Subcutaneous abdominal adipose tissue (tissue), 5 donors: Measurements from ENCODE around the gene TERT.

ENCODE experiments used
- H3K27ac ChIP-seq: one replicate; pipeline ENCODE4 v1.7.0; 2013; ENCODE audit warnings: low read depth, mild to moderate bottlenecking, inconsistent platforms, low read length, moderate library complexity
- H3K27me3 ChIP-seq, 5 donors: one replicate each; pipeline ENCODE4 v1.7.0; 2013; ENCODE audit warnings: low read length in 5 of 5, inconsistent platforms in 1 of 5; ENCODE audit not compliant: control insufficient read depth in 5 of 5, insufficient read depth in 4 of 5
- H3K36me3 ChIP-seq, 5 donors: one replicate each; pipeline ENCODE4 v1.7.0; 2013; ENCODE audit warnings: low read length in 5 of 5; ENCODE audit not compliant: control insufficient read depth in 5 of 5, insufficient read depth in 5 of 5
- H3K4me1 ChIP-seq, 5 donors: one replicate each; pipeline ENCODE4 v1.7.0; 2013; ENCODE audit warnings: low read length in 5 of 5, mild to moderate bottlenecking in 3 of 5, moderate library complexity in 1 of 5; ENCODE audit not compliant: control insufficient read depth in 5 of 5, insufficient read depth in 5 of 5
- H3K4me3 ChIP-seq, 5 donors: one replicate each; pipeline ENCODE4 v1.7.0; 2013; ENCODE audit warnings: low read length in 5 of 5, low read depth in 1 of 5
- H3K9ac ChIP-seq, 5 donors: one replicate each; pipeline ENCODE4 v1.7.0; 2013; ENCODE audit warnings: low read length in 5 of 5, mild to moderate bottlenecking in 4 of 5, moderate library complexity in 3 of 5
- H3K9me3 ChIP-seq, 5 donors: one replicate each; pipeline ENCODE4 v1.7.0; 2013; ENCODE audit warnings: low read length in 5 of 5; ENCODE audit not compliant: control insufficient read depth in 5 of 5
- donor health status: healthy.
- donor health status: healthy.
- donor health status: healthy.
- donor health status: healthy.
- donor health status: healthy.

The TERT gene

DNA sequence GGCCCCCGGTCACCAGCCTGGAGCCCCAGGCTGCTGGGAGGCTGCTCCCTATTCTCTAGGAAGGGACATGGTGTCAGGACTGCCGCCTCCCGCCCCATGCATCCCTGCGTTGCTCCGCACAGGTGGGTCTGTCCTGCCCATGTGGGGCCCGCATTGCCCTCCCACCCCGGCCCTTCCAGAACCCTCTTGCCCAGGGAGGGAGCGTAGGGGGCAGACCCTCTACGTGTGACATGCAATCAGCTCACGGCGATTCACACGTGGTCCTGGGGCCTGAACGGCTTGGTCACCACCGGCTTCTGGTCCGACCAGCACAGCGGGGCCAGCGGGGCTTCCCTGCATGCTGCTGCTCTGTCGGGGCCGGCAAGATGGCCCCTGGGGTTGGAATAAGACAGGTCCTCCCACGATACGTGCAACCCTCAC lies 84.0 kb downstream of the TERT start:
- H3K27ac ChIP-seq: no peak overlapping the region
- H3K4me1 ChIP-seq: no peaks in the 10 kb centered on the region
- no peaks in the 10 kb centered on the region for H3K36me3 ChIP-seq
- H3K9ac ChIP-seq: no peak overlapping the region
- peaks cover 0 to 29% (median 26%) of the 10 kb centered on the region in 5 donors for H3K27me3 ChIP-seq
- peaks cover 0 to 8% (median 6%) of the 10 kb centered on the region in 5 donors for H3K9me3 ChIP-seq
- H3K4me3 ChIP-seq: no peak overlapping the region

DNA sequence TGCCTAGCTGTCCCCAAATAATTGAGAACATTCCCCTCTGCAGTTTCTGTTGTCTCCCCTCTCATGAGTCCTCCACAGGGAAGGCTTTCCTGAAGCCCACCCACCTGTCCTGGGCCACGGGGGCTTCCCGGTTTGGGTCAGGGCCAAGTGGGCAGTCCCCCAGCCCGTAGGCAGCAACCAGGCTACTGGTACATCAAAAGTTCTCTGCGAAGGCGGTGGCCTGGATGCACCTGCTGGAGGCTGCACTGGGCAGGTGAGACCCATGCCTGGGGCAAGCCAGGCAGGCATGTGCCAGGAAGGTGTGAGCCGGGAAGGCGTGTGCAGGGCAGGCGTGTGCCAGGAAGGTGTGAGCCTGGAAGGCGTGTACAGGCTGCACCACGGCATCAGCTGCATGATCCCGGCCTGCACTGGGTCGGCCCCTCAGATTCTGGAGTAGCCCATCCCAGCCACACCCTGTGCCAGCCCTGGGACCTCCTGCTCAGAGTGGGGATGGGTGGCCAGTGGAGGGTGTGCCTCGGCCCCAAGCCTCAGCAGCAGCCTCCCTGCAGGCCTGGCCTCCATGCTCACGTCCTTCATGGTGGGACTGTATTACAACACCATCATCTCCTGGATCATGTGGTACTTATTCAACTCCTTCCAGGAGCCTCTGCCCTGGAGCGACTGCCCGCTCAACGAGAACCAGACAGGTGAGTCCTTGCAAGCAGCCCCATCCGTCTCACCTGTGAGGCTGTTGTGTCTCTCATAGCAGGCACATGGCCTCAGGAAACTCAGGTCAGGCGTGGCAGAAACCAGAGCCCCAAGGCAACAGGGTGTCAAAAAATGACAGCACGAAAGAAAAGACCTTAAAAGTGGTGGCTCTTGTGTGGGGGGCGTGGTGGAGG lies 84.7 kb downstream of the TERT start:
- H3K4me1 ChIP-seq: no peaks in the 10 kb centered on the region
- peaks cover 0 to 35% (median 23%) of the 10 kb centered on the region in 5 donors for H3K27me3 ChIP-seq
- H3K36me3 ChIP-seq: no peaks in the 10 kb centered on the region
- H3K9ac ChIP-seq: no peak overlapping the region
- H3K27ac ChIP-seq: no peak overlapping the region
- H3K9me3 ChIP-seq: peaks cover 0 to 2% (median 0%) of the 10 kb centered on the region in 5 donors
- H3K4me3 ChIP-seq: no peak overlapping the region

DNA sequence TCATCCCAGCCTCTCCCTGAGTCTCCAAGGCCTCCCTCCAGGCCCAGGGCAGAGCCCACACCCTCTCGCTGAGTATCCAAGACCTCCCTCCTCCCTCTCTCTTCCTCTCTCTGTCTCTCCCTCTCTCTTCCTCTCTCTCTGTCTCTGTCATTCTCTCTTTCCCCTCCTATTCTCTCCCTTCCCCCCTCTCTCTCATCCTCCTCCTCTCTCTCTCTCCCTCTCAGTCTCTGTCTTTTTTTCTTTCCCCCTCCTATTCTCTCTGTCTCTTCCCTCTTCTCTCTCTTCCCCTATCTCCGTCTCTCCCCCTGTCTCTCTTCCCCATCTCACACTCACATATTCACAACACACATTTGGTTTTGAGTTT lies 85.4 kb downstream of the TERT start:
- H3K36me3 ChIP-seq: no peaks in the 10 kb centered on the region
- no peak overlapping the region for H3K4me3 ChIP-seq
- peaks cover 0 to 35% (median 28%) of the 10 kb centered on the region in 5 donors for H3K27me3 ChIP-seq
- no peak overlapping the region for H3K9ac ChIP-seq
- peaks cover 0 to 2% (median 0%) of the 10 kb centered on the region in 5 donors for H3K9me3 ChIP-seq
- no peaks in the 10 kb centered on the region for H3K4me1 ChIP-seq
- H3K27ac ChIP-seq: no peak overlapping the region

DNA sequence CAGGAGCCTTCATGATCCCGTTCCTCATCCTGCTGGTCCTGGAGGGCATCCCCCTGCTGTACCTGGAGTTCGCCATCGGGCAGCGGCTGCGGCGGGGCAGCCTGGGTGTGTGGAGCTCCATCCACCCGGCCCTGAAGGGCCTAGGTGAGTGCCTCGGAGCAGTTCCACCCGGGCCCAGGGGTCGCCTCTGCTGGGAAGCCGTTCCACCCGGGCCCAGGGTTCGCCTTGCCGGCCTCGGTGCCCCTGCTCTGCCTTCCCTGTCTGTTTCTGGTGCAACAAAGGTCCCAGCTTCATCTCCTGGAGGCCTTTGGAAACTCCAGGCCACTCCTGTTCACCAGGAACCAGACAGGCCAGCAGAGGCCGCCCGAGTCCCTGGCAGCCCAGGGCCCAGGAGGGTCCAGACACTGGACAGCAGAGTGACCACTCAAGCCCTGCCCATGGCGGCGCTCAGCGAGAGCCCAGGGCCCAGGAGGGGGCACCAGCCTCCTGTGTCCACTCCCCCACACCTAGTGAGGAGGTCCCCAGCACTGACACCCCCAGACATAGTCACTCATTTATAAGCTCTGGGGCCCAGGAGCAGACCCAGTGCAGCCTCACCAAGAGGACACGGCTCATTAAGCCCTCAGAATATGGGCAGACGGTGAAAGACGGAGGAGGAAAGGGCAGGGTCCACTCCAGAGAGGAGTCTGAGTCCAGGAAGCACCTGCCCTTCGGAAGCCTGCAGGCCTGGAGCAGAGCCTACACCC lies 86.0 kb downstream of the TERT start:
- Histone ChIP-seq H3K36me3 (no peaks in the 10 kb centered on the region), H3K4me3 (no peak overlapping the region), H3K9me3 (peaks cover 0 to 2% (median 0%) of the 10 kb centered on the region in 5 donors), H3K27ac (no peak overlapping the region), H3K4me1 (no peaks in the 10 kb centered on the region), H3K27me3 (peaks cover 0 to 39% (median 30%) of the 10 kb centered on the region in 5 donors), H3K9ac (no peak overlapping the region)

DNA sequence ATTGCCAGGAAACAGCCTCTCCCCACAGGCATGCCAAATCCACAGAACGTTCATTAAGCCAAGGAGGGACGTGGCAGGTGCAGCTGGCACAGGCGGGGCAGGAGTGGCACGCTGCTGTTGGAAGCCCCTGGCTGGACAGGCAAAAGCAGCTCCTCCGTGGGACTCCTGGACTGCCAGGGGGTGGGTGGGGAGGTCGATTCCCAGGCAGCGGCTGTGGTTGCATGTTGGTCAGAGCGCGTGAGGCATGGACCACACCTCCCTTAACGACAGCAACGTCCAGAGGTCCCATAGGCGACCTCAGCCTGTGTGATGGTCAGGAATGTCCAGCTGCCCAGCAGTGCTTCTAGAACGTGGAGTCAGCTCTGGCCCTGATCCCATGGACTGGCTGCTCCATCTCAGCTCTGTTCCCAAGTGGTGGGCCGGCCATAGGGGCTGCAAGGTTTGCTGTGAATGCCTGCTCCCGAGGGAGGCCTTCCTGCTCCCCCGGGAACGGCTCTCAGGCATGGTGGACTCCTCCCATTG lies 86.6 kb downstream of the TERT start:
- H3K9me3 ChIP-seq: peaks cover 0 to 2% (median 0%) of the 10 kb centered on the region in 5 donors
- H3K27ac ChIP-seq: no peak overlapping the region
- no peak overlapping the region for H3K9ac ChIP-seq
- no peak overlapping the region for H3K4me3 ChIP-seq
- no peaks in the 10 kb centered on the region for H3K36me3 ChIP-seq
- peaks cover 2 to 42% (median 32%) of the 10 kb centered on the region in 5 donors for H3K27me3 ChIP-seq
- H3K4me1 ChIP-seq: no peaks in the 10 kb centered on the region

DNA sequence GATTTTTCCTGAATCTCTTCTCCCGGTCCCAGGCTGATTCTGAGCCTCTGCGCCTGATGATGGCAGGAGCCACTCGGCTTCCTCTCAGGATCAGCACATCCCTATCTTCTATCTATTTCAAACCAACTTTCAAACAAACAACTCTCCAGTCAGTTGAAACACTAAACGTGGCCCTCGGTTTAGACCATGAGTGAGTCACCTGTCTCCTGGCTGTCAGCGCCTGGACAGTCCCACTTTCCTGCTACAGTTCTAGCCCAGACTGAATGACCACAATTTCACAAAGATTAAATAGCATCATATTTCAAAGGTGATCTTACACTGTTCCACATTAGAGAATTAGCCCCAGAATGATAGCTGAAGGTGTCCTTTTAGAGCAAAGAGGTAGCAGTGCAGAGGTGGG lies 87.3 kb downstream of the TERT start:
- H3K4me3 ChIP-seq: no peak overlapping the region
- no peak overlapping the region for H3K27ac ChIP-seq
- H3K4me1 ChIP-seq: no peaks in the 10 kb centered on the region
- H3K9me3 ChIP-seq: peaks cover 0 to 2% (median 0%) of the 10 kb centered on the region in 5 donors
- H3K27me3 ChIP-seq: peaks cover 6 to 44% (median 37%) of the 10 kb centered on the region in 5 donors
- no peaks in the 10 kb centered on the region for H3K36me3 ChIP-seq
- no peak overlapping the region for H3K9ac ChIP-seq

DNA sequence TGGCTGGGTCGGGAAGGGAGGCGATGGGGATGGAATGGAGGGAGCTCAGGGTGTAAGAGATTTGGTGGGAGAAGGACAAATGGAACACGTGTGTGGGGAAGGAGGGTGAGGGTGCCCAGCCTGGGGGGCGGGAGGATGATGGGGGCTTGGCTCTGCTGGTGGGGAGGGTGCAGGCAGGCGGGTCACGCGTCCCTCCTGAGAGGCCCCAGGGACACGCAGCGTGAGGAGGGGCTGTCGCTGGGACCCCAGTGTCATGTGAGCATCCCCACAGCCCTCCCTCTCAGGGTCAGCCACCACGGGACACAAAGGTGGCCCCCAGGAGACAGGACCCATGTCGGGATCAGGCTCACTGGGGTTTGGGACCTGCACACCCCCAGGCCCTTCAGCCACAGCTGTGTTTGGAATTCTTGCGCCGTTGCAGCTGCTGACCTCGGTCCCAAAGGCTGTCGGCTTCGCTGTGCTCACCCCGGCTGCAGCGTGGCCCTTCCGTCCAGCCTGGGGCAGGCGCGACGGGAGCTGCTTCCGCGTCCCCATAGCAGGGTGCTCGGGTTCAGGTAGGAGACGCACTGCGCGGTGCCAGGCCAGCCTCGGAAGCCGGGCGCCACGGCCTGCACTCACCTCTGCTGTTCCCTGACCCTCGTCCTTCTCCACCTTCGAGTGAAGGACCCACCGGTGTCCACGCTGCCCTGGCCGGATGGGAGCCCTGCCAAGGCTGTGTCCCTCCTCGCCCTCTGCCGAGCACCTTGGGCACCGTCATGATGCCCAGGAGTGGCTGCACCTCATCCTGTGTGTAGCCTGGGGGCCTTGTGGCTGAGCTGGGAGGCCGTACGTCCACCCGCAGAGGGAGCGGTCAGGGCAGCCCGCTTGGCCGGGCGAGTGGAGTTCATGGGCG lies 88.1 kb downstream of the TERT start:
- Histone ChIP-seq H3K27me3 (peaks cover 10 to 48% (median 38%) of the 10 kb centered on the region in 5 donors), H3K4me3 (no peak overlapping the region), H3K27ac (no peak overlapping the region), H3K36me3 (no peaks in the 10 kb centered on the region), H3K9me3 (peaks cover 0 to 2% (median 0%) of the 10 kb centered on the region in 5 donors), H3K9ac (no peak overlapping the region), H3K4me1 (no peaks in the 10 kb centered on the region)

DNA sequence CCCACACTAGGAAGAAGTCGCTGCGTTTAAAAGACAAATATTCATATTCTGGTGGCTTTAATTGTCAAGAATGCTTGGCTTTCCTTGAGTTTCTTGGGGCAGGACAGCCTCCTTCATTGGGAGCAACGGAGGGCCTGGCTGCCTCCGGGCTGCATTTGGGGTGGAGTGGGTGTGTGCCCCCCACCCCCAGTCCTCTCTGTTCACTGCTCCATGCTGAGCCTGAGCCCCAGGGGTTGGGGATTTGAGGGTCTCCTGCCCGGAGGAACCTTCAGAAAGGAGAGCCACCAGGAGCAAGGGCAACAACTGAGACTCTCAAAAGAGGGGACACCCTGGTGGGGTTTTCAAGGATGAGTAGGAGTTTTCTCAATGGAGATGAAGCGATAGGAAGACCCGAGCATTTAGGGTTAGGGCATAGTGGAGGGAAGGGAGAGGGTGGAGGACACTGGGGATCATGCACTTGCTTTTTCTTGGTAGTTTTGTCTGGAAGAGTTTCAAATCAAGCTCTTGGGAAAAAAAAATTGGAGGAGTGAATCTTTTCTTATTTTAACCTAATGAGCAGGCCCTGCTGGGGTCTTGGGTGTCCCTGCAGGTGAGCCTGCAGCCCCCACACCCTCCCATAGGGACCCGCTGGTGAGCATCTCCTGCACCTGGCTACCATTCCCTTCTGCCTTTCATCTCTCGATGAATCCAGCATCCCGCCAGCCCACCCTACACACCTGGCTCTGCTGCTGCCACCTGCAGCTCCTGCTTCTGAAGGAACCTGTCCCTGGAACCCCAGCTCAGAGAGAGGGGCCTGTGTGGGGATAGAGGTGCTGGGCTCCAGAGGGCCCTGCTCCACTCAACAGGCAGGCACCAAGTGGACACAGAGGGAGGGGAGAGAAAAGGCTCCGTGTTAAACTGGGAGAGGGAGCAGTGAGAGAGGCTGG lies 89.3 kb downstream of the TERT start:
- no peak overlapping the region for H3K9ac ChIP-seq
- H3K9me3 ChIP-seq: no peaks in the 10 kb centered on the region
- no peaks in the 10 kb centered on the region for H3K36me3 ChIP-seq
- no peaks in the 10 kb centered on the region for H3K4me1 ChIP-seq
- peaks cover 16 to 54% (median 42%) of the 10 kb centered on the region in 5 donors for H3K27me3 ChIP-seq
- no peak overlapping the region for H3K27ac ChIP-seq
- H3K4me3 ChIP-seq: no peak overlapping the region
